NCI-H446 treated with DMSO at 0.1 percent for 48 hours (cell line): Measurements from ENCODE around the gene KCNK17.

Experiments used
- DNase-seq: peaks from one replicate; lab custom pipeline; 2025; lab: John Stamatoyannopoulos, UW

The KCNK17 gene

GRCh38 chr6:39314273-39314795 lies at the start of gene KCNK17:
Gene KCNK17 (minus strand): TSS chr6:39314419. CDS start chr6:39314320, 99 bp downstream.
- no peak for DNase-seq

- DNase-seq: no peak
These were observed 49.1 kb upstream of the KCNK17 start for GRCh38 chr6:39363280-39363679.

GRCh38 chr6:39362487-39362865 lies 48.3 kb upstream of the KCNK17 start:
- DNase-seq: peak; percentile 38

- DNase-seq: peak; percentile 44
These were observed 47.7 kb upstream of the KCNK17 start for GRCh38 chr6:39361657-39362486.

- no peak for DNase-seq
These were observed 46.2 kb upstream of the KCNK17 start for GRCh38 chr6:39360378-39360777.

- DNase-seq: peak; percentile 56
These were observed 43.9 kb upstream of the KCNK17 start for GRCh38 chr6:39357998-39358686.

GRCh38 chr6:39353698-39354315 lies 39.6 kb upstream of the KCNK17 start:
- no peak for DNase-seq

- no peak for DNase-seq
These were observed 36.7 kb upstream of the KCNK17 start for GRCh38 chr6:39350723-39351505.

- no peak for DNase-seq
These were observed 34.5 kb upstream of the KCNK17 start for GRCh38 chr6:39348740-39349139.

GRCh38 chr6:39347906-39348585 lies 33.8 kb upstream of the KCNK17 start:
- DNase-seq: peak; percentile 28

GRCh38 chr6:39347206-39347605 lies 33.0 kb upstream of the KCNK17 start:
- no peak for DNase-seq

- no peak for DNase-seq
These were observed 30.6 kb upstream of the KCNK17 start for GRCh38 chr6:39344821-39345280.

- DNase-seq: no peak
These were observed 29.2 kb upstream of the KCNK17 start for GRCh38 chr6:39343396-39343870.

- peak; percentile 56 for DNase-seq
These were observed 28.6 kb upstream of the KCNK17 start for GRCh38 chr6:39342692-39343395.

GRCh38 chr6:39341937-39342336 lies 27.7 kb upstream of the KCNK17 start:
- no peak for DNase-seq

GRCh38 chr6:39341352-39341751 lies 27.1 kb upstream of the KCNK17 start:
- DNase-seq: no peak

GRCh38 chr6:39339868-39340550 lies 25.8 kb upstream of the KCNK17 start:
- DNase-seq: peak; percentile 95

- DNase-seq: no peak
These were observed 25.1 kb upstream of the KCNK17 start for GRCh38 chr6:39339096-39339867.

GRCh38 chr6:39338397-39338796 lies 24.2 kb upstream of the KCNK17 start:
- no peak for DNase-seq
